Jurkat, Clone E6-1 (cell line): ENCODE results near the gene UBAC1.
"Not testable (repeated sequence)": the region's sequence is repeated elsewhere in the genome, so short reads cannot be mapped to it uniquely, and the experiment has no call there.

Source experiments
- DNase-seq: peaks from one replicate; pipeline ENCODE4 v3.0.0-alpha.2; 2011; ENCODE audit warnings: low read depth, low spot score
- H3K4me3 ChIP-seq: 2 replicates; pipeline ENCODE4 v1.5.1; 2011; ENCODE audit warnings: mild to moderate bottlenecking, low read length, control low read depth, moderate library complexity

Gene UBAC1

DNA sequence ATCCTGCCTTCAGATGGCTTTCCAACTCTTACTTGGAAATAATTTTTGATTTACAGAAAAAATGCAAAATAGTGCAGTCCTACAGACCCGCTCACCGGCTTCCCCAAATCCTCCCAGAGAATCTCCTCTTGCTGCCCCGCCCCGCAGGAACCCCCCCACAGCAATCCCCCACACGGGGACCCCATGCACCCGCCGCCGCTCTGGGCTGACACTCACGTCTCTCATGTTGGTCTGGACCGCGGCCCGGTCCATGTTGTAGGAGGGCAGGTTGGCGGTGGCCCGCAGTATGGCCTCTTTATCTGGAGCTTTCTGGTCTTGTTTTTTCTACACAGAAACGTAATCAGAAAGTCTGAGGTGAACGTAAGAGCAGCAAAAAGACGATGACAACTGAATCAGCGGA is 13.6 kb downstream of the UBAC1 start:
- H3K4me3 ChIP-seq: no peak overlapping the region

GRCh38 chr9:135947105-135947504 is 14.1 kb downstream of the UBAC1 start:
- not testable (repeated sequence) for H3K4me3 ChIP-seq, DNase-seq

More for the DNA sequence above, 13.6 kb downstream of the UBAC1 start:
- no peak for DNase-seq

GRCh38 chr9:135946392-135946994 is 14.7 kb downstream of the UBAC1 start:
- H3K4me3 ChIP-seq: no peak overlapping the region
- no peak for DNase-seq

DNA sequence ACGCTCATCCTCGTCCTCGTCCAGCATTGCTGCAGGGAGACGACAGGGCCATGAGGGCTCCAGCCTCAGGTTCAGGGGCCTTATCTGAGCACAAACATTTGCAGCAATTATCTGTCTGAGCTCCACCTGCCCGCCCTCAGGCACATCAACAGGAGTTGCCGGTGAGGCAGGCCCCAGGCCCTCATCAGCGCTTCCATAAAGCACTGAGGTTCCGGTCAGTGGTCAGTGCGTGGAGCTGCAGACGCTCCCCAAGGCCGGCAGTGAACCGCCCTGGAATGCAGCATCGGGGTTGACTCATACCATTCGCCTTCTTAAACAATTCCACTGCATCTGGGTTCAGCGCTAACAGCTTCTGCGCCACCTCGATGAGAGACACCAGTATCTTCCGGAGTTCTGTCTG is 15.2 kb downstream of the UBAC1 start:
- DNase-seq: no peak
- no peak overlapping the region for H3K4me3 ChIP-seq

GRCh38 chr9:135944444-135945252 is 16.5 kb downstream of the UBAC1 start:
- DNase-seq: no peak
- no peak overlapping the region for H3K4me3 ChIP-seq

DNA sequence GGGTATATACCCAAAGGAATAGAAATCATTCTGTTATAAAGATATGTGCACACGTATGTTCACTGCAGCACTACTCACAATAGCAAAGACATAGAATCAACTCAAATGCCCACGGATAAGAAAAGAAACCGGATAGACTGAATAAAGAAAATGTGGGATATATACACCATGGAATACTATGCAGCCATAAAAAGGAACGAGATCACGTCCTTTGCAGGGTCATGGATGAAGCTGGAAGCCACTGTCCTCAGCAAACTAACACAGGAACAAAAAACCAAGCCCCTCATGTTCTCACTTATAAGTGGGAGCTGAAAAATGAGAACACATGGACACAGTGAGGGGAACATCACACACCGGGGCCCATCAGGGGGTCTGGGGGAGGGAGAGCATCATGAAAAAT is 17.6 kb downstream of the UBAC1 start:
- not testable (repeated sequence) for DNase-seq

DNA sequence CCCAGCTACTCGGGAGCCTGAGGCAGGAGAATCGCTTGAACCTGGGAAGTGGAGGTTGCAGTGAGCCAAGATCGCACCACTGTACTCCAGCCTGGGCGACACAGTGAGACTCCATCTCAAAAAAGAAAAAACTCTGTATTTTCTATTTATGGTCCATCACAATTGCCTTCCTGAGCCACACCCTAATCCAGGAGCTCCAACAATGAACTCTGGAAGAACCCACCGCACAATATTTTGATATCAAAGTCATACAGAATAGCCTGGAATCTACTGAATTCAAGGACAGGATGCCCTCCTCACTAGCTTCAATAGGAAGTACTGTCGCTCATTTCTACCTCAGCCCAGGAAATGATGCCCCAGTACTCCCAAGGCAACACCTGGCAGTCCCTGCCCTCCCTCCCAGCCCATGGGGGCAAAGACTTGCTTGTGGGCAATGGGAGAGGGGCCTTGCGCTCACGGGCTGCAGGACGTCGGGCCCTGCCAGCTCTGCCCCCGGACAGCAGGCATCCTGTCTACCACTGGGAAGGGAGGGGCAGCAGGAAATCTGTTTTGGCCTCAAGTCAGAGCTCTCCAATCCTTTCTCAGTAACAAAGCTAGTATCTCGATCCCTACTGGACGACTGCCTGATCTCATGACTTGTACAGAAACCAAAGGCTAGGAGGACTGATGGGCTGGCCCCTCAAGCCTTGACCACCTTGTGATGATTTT is 19.7 kb downstream of the UBAC1 start:
- H3K4me3 ChIP-seq: no peak overlapping the region
- no peak for DNase-seq

More for the DNA sequence above, 17.6 kb downstream of the UBAC1 start:
- H3K4me3 ChIP-seq: not testable (repeated sequence)

DNA sequence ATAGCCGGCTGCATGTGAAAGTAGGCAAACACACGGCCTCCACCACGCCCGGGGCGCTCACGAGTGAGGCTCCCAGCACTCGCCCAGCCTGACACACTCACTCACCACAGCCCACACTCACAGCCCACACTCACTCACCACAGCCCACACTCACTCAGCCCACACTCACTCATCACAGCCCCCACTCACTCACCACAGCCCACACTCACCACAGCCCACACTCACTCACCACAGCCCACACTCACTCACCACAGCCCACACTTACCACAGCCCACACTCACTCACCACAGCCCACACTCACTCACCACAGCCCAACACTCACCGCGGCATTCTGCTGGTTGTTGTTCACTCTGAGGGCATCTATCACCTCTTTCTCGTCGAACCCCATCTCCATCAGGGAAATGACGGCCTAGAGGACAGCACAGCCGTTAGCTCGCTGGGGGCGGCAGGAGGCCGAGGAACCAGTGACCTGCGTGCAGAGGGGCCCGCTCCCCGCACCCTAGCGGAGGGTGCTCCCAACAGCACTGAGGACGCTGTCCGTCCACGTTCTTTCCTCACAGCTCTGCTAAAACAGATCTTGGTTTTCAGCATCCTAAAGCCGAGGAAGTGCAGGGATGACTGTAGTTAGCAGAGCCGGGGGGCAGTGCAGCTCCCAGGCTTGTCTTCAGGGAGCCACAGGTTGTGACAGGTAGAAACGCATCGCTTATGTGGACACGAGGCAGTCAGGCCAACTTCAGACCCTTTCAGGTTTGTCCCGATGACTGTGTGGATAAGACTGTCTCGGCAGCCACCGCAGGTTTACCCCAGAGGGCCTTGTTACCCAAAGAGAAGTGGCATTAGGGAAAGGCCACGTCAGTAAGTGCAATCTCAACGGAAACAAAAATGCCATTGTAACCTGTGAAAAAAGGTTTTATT is 21.6 kb downstream of the UBAC1 start:
- peak; percentile 41 for DNase-seq
- H3K4me3 ChIP-seq: no peak overlapping the region

GRCh38 chr9:135937521-135938489 is 23.4 kb downstream of the UBAC1 start:
- DNase-seq: no peak
- H3K4me3 ChIP-seq: no peak overlapping the region

DNA sequence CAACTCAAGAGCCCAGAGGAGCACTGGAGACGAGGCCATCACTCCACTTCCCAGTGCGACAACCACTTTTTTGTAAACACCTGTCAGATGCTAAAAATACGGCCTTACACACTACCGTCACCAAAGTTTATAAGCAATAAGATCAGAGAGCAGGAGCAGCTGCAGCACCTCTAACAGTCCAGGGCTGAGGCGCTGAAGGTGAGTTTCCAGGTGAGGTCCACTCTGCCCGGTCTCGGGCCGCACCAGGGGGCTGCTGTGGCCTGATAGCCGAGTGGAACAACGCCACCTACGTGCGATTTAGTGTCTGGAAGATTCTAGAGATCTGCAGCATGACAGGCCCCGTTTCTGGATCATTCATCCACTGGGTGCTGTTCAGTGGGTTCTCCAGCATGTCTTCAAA is 28.1 kb downstream of the UBAC1 start:
- no peak overlapping the region for H3K4me3 ChIP-seq
- no peak for DNase-seq

- no peak overlapping the region for H3K4me3 ChIP-seq
- DNase-seq: no peak
Measured at GRCh38 chr9:135932656-135933055, 28.5 kb downstream of the UBAC1 start.

DNA sequence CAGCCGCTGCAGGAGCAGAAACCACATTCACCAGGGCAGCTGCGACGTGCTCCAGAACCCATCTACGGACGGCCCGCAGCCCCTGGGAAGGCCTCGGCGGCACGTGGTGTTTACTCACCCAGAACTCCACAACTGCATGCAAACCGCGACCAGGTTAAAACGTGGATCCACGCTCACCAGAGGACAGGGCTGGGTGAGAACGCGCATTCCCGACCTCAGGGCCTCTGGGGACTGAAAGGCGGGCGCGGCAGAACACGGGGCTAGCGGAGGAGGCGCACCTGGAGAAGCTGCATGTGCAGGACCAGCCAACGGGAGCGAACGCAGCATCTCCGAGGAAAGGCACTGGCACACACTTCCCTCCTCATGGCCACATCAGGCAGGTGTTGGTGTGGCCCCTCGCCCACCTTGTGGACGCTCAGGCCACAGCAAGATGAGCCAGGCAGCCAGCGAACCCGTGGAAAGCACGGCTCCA is 29.8 kb downstream of the UBAC1 start:
- H3K4me3 ChIP-seq: no peak overlapping the region
- DNase-seq: no peak

DNA sequence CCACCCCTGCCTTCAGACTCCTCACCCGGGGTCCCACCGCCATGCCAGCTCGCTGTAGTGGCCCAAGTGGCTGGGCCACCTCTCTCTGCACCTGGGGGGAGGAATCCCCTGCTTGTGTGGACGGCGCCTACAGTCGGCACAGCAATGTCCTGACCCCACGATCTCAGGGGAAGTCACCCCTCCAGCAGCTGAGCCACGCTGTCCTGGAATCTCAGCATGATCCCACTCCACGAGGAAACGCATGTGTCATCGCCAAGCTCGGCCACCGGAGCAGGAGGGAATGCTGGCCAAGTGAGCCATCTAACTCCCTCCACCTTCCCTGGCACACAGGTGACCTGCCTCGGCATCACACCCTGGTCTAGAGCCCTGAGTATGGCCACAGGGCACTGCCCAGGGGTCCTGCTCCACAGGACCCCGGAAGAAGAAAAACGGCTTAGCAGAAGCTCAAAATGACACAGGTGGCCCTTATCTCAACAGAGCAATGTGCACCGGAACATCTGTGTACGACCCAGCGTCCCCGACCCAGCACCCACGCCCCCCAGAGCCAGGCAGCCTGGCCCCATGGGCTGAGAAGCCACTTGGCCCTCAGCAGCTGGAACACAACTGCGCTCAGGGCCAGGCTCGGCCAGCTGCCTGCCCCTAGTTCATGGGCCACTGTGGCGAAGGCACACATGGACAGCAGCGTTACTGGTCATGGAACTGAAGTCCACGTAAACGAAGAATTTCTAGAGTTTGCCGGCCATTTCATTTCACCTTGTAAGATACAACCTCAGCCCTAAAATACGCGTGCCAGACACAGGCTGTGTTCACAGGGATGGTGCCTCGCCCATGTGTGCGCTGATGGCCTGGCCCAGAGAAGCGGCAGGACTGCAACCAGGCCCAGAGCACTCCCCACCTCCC is 30.5 kb downstream of the UBAC1 start:
- no peak overlapping the region for H3K4me3 ChIP-seq
- DNase-seq: no peak

GRCh38 chr9:135929656-135930445 is 31.3 kb downstream of the UBAC1 start:
- no peak for DNase-seq

DNA sequence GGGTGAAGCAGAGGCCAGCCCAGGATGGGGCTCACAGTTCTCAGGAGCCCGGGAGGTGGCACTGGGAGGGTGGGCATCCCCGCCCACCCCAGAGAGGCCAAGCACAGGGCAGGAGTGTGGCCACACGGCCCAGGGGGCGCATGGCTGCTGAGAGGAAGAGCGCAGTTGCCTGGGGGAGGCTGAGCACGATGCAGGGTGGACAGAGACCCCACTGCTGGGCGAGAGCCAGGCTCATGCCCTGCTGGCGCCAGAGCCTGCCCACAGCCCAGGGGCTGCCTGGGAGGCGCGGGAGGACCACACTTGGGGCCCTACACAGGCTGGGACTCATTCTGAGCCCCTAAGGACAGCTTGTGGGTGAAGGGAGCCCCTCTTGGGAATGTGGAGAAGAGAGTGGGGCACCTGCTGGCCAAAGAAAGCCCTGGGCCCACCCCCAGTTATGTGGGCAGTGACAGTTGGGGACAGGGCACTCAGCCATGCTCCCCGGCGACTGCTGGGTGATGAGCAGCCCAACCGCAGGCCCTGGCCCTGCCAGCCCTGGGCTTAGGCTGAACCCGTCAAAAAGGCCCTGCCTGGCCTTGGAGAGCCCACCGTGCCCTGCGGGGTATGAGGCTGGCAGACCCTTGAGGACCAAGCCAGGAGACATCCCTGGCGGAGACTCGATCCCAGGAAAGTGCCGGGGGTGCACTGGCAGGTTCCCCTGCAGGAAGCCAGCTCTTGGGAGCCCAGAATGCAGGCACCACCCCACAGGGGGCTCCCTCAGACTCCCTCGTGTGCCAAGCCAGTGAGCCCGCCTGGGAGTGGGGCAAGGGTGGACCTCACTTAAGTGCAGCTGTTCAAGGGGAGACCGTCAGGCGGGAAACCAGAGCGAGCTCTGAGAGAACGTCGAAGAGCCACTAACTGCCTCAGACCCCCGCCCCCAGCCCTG is 32.2 kb downstream of the UBAC1 start:
- no peak for DNase-seq
- no peak overlapping the region for H3K4me3 ChIP-seq

More at GRCh38 chr9:135929656-135930445, 31.3 kb downstream of the UBAC1 start:
- no peak overlapping the region for H3K4me3 ChIP-seq
